Muscle layer of colon (tissue), 2 donors: ENCODE data around the gene BTBD7.

ENCODE experiments used
- H3K27ac ChIP-seq: one replicate; pipeline ENCODE4 v1.7.0; 2013; ENCODE audit warnings: low read depth, mild to moderate bottlenecking, low read length, moderate library complexity
- H3K27me3 ChIP-seq, 2 donors: one replicate each; pipeline ENCODE4 v1.7.0; 2013; ENCODE audit warnings: low read length in 2 of 2, mild to moderate bottlenecking in 2 of 2; ENCODE audit not compliant: insufficient read depth in 2 of 2, control insufficient read depth in 1 of 2
- H3K36me3 ChIP-seq: one replicate; pipeline ENCODE4 v1.7.0; 2013; ENCODE audit warnings: mild to moderate bottlenecking, low read length; ENCODE audit not compliant: insufficient read depth
- H3K4me1 ChIP-seq: one replicate; pipeline ENCODE4 v1.7.0; 2013; ENCODE audit warnings: mild to moderate bottlenecking, low read length; ENCODE audit not compliant: insufficient read depth
- H3K4me3 ChIP-seq, 2 donors: one replicate each; pipeline ENCODE4 v1.7.0; 2013; ENCODE audit warnings: low read length in 2 of 2, low read depth in 1 of 2, mild to moderate bottlenecking in 1 of 2, moderate library complexity in 1 of 2
- H3K9ac ChIP-seq: one replicate; pipeline ENCODE4 v1.7.0; 2013; ENCODE audit warnings: low read length
- H3K9me3 ChIP-seq: one replicate; pipeline ENCODE4 v1.7.0; 2013; ENCODE audit warnings: mild to moderate bottlenecking, low read length
- donor health status: abdominal sarcoma.
- donor health status: Adenocarcinoma of cecum.

The BTBD7 gene

GRCh38 chr14:93299866-93300265, 33.0 kb downstream of the BTBD7 start:
- no peaks in the 10 kb centered on the region for H3K9me3 ChIP-seq
- no peak overlapping the region for H3K27ac ChIP-seq
- no peak overlapping the region for H3K9ac ChIP-seq
- no peaks in the 10 kb centered on the region for H3K27me3 ChIP-seq
- H3K4me3 ChIP-seq = no peak overlapping the region
- peaks cover 10% of the 10 kb centered on the region for H3K4me1 ChIP-seq
- H3K36me3 ChIP-seq = no peaks in the 10 kb centered on the region

DNA sequence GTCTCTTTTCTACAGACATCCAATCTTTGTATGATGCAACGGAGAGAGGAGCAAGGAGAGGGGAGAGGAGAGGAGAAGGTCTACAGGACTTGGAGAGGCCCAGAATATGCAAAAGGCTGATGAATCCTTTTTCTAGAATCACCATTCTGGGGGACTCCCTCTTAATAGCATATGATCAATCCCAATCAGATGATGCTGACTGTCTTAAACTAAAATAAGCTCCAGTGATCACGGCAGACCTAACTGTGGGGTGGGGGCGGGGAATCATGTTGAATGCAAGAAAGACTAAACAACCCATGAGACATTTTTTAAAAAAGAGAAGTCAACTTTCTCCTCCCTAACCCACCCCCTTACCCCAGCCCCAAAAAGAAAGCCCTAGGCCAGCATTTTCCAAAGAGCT, 33.4 kb downstream of the BTBD7 start:
- Histone ChIP-seq H3K9me3 (no peaks in the 10 kb centered on the region), H3K4me3 (no peak overlapping the region), H3K9ac (no peak overlapping the region), H3K27me3 (no peaks in the 10 kb centered on the region), H3K36me3 (no peaks in the 10 kb centered on the region), H3K4me1 (peaks cover 9% of the 10 kb centered on the region), H3K27ac (no peak overlapping the region)

DNA sequence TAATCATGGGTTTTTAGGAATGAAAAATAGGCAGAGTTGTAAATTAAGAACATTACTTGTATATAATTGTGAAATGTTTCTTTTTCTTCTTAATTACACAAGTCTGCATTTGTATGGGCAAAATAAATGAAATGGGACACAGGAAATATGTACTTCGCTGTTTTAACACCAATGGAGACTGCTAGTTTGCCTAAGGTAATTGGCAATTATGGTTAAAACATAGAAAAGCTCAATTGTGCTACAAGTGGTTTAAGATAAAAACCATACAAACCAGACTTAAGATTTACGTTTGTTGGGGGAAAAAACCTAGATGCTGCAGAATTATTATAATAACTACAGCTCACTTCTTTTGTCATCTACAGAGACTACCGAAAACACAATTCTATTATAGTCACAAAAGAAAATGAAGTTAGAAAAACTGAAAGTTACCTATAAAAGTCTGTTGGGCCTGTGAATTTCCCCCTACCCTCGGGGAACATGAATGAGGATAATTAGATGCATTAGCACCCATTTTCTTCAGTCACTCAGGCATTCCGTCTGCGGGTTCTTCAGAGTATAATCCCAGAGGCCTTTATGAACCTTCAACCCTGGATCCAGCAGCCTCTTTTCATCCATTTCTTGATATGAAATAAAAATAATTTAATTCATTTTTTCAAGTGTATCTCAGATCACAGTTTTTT, 37.2 kb downstream of the BTBD7 start:
- no peak overlapping the region for H3K27ac ChIP-seq
- H3K9me3 ChIP-seq = no peaks in the 10 kb centered on the region
- peaks cover 3% of the 10 kb centered on the region for H3K4me1 ChIP-seq
- H3K4me3 ChIP-seq = no peak overlapping the region
- no peaks in the 10 kb centered on the region for H3K36me3 ChIP-seq
- H3K27me3 ChIP-seq = no peaks in the 10 kb centered on the region
- H3K9ac ChIP-seq = no peak overlapping the region

DNA sequence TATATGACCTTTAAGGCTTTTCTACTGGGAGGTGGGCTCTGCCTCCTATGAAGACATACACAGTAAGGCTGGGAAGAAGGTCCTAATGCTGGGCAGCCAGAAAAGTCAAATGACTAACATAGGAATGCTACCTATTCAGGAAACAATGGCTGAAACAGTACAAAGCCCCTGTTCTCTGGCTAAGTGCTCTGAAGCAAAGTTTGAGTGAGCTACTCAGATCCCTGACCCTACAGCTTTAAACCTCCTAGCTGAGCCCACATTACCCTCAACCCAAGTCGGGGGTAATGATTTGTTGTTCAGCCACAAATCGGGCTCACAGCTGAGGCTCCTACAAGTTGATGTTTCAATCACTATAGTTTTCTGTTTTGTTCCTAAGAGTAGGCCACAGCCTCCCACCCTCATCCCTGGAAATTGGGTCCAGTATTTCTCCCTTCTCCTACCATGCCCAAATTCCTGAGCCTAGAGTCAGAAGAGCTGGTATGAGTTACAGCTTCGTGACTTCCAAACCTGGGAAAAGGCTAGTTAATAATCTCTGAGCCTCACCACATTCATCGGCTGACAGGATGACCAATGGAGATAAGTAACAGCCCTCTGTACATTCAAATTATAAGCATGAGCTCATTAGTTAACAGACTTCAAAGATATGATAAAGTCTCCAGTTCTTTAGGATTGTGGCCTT, 46.5 kb downstream of the BTBD7 start:
- Histone ChIP-seq H3K27me3 (no peaks in the 10 kb centered on the region), H3K9ac (no peak overlapping the region), H3K4me3 (no peak overlapping the region), H3K36me3 (no peaks in the 10 kb centered on the region), H3K4me1 (no peaks in the 10 kb centered on the region), H3K27ac (no peak overlapping the region), H3K9me3 (no peaks in the 10 kb centered on the region)

- no peaks in the 10 kb centered on the region for H3K4me1 ChIP-seq
- H3K9ac ChIP-seq = no peak overlapping the region
- H3K9me3 ChIP-seq = no peaks in the 10 kb centered on the region
- no peak overlapping the region for H3K4me3 ChIP-seq
- H3K36me3 ChIP-seq = no peaks in the 10 kb centered on the region
- H3K27me3 ChIP-seq = no peaks in the 10 kb centered on the region
- H3K27ac ChIP-seq = no peak overlapping the region
These were observed 47.8 kb downstream of the BTBD7 start for GRCh38 chr14:93285044-93285443.

GRCh38 chr14:93281937-93282336, 50.9 kb downstream of the BTBD7 start:
- Histone ChIP-seq H3K9me3 (no peaks in the 10 kb centered on the region), H3K36me3 (no peaks in the 10 kb centered on the region), H3K4me3 (no peak overlapping the region), H3K27ac (no peak overlapping the region), H3K4me1 (no peaks in the 10 kb centered on the region), H3K27me3 (no peaks in the 10 kb centered on the region), H3K9ac (no peak overlapping the region)

DNA sequence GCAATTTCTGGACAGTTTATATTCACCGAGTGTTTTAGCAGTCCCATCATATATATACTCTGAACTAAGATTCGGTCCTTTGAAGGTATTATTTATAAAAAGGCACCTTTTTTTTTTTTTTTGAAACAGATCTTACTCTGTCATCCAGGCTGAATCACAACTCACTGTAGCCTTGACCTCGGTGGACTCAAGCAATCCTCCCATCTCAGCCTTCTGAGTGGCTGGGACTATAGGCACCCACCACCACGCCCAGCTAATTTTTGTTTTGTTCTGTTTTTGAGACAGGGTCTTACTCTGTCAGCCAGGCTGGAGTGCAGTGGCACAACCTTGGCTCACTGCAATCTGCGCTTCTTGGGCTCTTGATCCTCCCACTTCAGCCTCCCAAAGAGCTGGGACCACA, 52.1 kb downstream of the BTBD7 start:
- Histone ChIP-seq H3K9ac (no peak overlapping the region), H3K4me1 (no peaks in the 10 kb centered on the region), H3K36me3 (no peaks in the 10 kb centered on the region), H3K4me3 (no peak overlapping the region), H3K27me3 (no peaks in the 10 kb centered on the region), H3K9me3 (no peaks in the 10 kb centered on the region), H3K27ac (no peak overlapping the region)

GRCh38 chr14:93276031-93276716, 56.7 kb downstream of the BTBD7 start:
- no peaks in the 10 kb centered on the region for H3K4me1 ChIP-seq
- H3K4me3 ChIP-seq = no peak overlapping the region
- H3K27me3 ChIP-seq = no peaks in the 10 kb centered on the region
- no peak overlapping the region for H3K27ac ChIP-seq
- H3K9ac ChIP-seq = no peak overlapping the region
- H3K9me3 ChIP-seq = no peaks in the 10 kb centered on the region
- no peaks in the 10 kb centered on the region for H3K36me3 ChIP-seq

DNA sequence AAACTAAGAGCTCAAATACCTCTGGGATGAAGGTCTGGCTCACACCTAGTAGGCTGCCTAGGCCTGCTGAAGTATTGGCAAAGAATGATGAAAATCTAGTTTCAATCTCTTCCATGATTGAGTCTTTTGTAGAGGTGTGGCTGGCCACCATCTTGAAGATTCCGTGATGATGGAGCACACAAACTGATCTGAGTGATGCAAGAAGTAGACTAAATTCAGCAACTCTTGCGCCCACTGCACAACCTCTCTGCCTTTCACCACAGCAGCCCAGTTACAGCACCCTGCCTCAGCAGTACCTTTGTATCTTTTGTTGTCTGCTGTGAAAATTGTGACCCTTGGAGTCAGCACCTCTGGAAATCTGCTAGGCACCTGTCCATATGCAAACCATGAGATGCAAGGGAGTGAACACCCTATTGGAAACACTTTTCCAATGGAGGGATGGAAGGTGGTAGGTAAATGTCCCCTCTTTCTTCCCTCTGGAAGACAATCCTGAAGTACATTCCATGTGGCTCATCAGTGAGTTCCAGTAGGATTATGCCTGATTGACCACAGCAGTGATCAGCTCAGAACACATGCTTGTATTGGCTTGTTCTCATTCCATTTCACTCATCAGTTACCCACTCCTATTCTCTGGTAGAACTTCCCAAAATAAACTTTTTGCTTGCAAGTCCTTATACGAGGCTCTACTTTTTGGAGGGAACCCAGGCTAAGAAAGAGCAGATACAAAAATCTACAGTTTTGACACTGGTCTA, 58.6 kb downstream of the BTBD7 start:
- no peaks in the 10 kb centered on the region for H3K27me3 ChIP-seq
- H3K4me3 ChIP-seq = no peak overlapping the region
- no peak overlapping the region for H3K27ac ChIP-seq
- H3K9ac ChIP-seq = no peak overlapping the region
- H3K4me1 ChIP-seq = no peaks in the 10 kb centered on the region
- no peaks in the 10 kb centered on the region for H3K9me3 ChIP-seq
- H3K36me3 ChIP-seq = no peaks in the 10 kb centered on the region

GRCh38 chr14:93271111-93271510, 61.7 kb downstream of the BTBD7 start:
- H3K36me3 ChIP-seq = no peaks in the 10 kb centered on the region
- H3K4me1 ChIP-seq = no peaks in the 10 kb centered on the region
- H3K9ac ChIP-seq = no peak overlapping the region
- no peak overlapping the region for H3K4me3 ChIP-seq
- H3K27ac ChIP-seq = no peak overlapping the region
- no peaks in the 10 kb centered on the region for H3K27me3 ChIP-seq
- H3K9me3 ChIP-seq = no peaks in the 10 kb centered on the region

DNA sequence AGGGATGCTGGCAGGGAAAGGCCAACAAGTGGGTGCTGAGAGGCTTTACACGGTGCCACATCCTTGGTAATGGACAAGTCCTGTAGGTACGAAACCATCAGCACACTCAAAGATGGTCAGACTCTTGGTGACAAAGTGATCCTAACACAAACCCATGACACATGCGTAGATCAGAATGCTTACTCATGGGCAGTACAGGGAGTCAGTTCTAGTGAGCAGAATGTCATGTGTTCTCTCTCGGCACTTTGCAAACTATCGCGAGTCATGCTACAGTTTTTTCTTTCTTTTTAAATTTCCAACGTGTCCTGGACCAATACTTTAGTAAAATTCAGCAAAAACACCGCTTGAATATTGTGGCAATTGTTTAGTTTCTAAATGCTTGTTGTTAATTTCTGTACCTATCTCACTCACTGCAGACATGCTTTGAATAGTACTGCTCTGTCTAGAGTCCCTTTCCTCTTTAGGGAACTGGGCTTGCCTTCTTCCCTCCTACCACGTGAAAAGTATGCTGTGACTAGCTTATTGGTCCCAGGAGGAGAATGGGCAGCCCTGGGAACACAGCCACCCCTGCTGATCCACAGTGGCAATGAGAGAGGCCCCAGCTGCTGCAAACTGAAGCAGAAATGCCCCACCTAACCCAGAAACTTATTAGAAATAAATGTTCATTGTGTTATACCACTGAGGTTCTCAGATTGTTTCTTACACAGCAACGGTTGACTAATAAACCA, 63.3 kb downstream of the BTBD7 start:
- Histone ChIP-seq H3K4me1 (no peaks in the 10 kb centered on the region), H3K4me3 (no peak overlapping the region), H3K27me3 (no peaks in the 10 kb centered on the region), H3K36me3 (no peaks in the 10 kb centered on the region), H3K9me3 (no peaks in the 10 kb centered on the region), H3K27ac (no peak overlapping the region), H3K9ac (no peak overlapping the region)
